HEK293 (cell line): ENCODE measurements around the gene INO80E.

Experiments
- FEZF1 ChIP-seq: fragments of 450-650 bp; formaldehyde crosslinking; IDR thresholded peaks from 2 replicates; pipeline ENCODE4 v1.5.1; 2016; ENCODE audit warnings: missing biosample characterization, missing genetic modification characterization
- GLI4 ChIP-seq: fragments of 450-650 bp; formaldehyde crosslinking; IDR thresholded peaks from 2 replicates; pipeline ENCODE4 v1.5.1; 2016; ENCODE audit warnings: missing biosample characterization, missing genetic modification characterization
- HOXD13 ChIP-seq: sonication (generic); formaldehyde crosslinking; IDR thresholded peaks from 2 replicates; pipeline ENCODE4 v1.8.0; 2022; ENCODE audit warnings: missing genetic modification reagents, borderline replicate concordance
- IKZF3 ChIP-seq: fragments of 450-650 bp; IDR thresholded peaks from 2 replicates; pipeline ENCODE4 v1.5.0; 2018; ENCODE audit warnings: missing biosample characterization, mild to moderate bottlenecking, missing genetic modification characterization, moderate library complexity
- OSR2 ChIP-seq: fragments of 450-650 bp; formaldehyde crosslinking; IDR thresholded peaks from 2 replicates; pipeline ENCODE4 v1.5.1; 2016; ENCODE audit warnings: missing biosample characterization, missing genetic modification characterization
- RBAK ChIP-seq: fragments of 450-650 bp; formaldehyde crosslinking; IDR thresholded peaks from 2 replicates; pipeline ENCODE4 v1.5.1; 2016; ENCODE audit warnings: missing biosample characterization, missing genetic modification characterization
- REPIN1 ChIP-seq: fragments of 450-650 bp; formaldehyde crosslinking; IDR thresholded peaks from 2 replicates; pipeline ENCODE4 v1.5.1; 2017; ENCODE audit warnings: missing biosample characterization, missing genetic modification characterization, low read depth
- SALL2 ChIP-seq: fragments of 450-650 bp; formaldehyde crosslinking; IDR thresholded peaks from 2 replicates; pipeline ENCODE4 v1.5.0; 2017; ENCODE audit warnings: missing biosample characterization, mild to moderate bottlenecking, missing genetic modification characterization, borderline replicate concordance
- YY1 ChIP-seq: fragments of 450-650 bp; formaldehyde crosslinking; IDR thresholded peaks from 2 replicates; pipeline ENCODE4 v1.5.1; 2018; ENCODE audit warnings: missing biosample characterization, missing genetic modification characterization
- ZBTB1 ChIP-seq: fragments of 450-650 bp; formaldehyde crosslinking; IDR thresholded peaks from 2 replicates; pipeline ENCODE4 v1.5.1; 2016; ENCODE audit warnings: missing biosample characterization, missing genetic modification characterization
- ZFP3 ChIP-seq: fragments of 450-650 bp; formaldehyde crosslinking; IDR thresholded peaks from 2 replicates; pipeline ENCODE4 v1.5.1; 2016; ENCODE audit warnings: low read depth, missing biosample characterization, missing genetic modification characterization
- ZFP41 ChIP-seq: fragments of 450-650 bp; formaldehyde crosslinking; IDR thresholded peaks from 2 replicates; pipeline ENCODE4 v1.5.1; 2016; ENCODE audit warnings: missing biosample characterization, missing genetic modification characterization, borderline replicate concordance
- ZNF169 ChIP-seq: fragments of 450-650 bp; formaldehyde crosslinking; IDR thresholded peaks from 2 replicates; pipeline ENCODE4 v1.5.1; 2016; ENCODE audit warnings: missing biosample characterization, missing genetic modification characterization
- ZNF174 ChIP-seq: fragments of 450-650 bp; formaldehyde crosslinking; IDR thresholded peaks from 2 replicates; pipeline ENCODE4 v1.5.0; 2017; ENCODE audit warnings: missing biosample characterization, mild to moderate bottlenecking, missing genetic modification characterization
- ZNF2 ChIP-seq: fragments of 450-650 bp; formaldehyde crosslinking; IDR thresholded peaks from 2 replicates; pipeline ENCODE4 v1.5.1; 2016; ENCODE audit warnings: missing biosample characterization, missing genetic modification characterization
- ZNF211 ChIP-seq: fragments of 450-650 bp; formaldehyde crosslinking; IDR thresholded peaks from 2 replicates; pipeline ENCODE4 v1.5.1; 2016; ENCODE audit warnings: low read depth, missing biosample characterization, missing genetic modification characterization
- ZNF223 ChIP-seq: fragments of 450-650 bp; formaldehyde crosslinking; IDR thresholded peaks from 2 replicates; pipeline ENCODE4 v1.5.1; 2016; ENCODE audit warnings: missing biosample characterization, missing genetic modification characterization
- ZNF239 ChIP-seq: fragments of 450-650 bp; formaldehyde crosslinking; IDR thresholded peaks from 2 replicates; pipeline ENCODE4 v1.5.1; 2016; ENCODE audit warnings: missing biosample characterization, missing genetic modification characterization
- ZNF274 ChIP-seq, 2 experiments: fragments of 200-500 bp in 1 of 2; fragments of 450-650 bp in 1 of 2; sonication (Bioruptor generic) in 1 of 2; formaldehyde crosslinking in 1 of 2; IDR thresholded peaks; 2 replicates each; pipeline versions ENCODE4 v1.5.1 to v1.6.1; 2014 to 2016; ENCODE audit warnings: borderline replicate concordance in 1 of 2, inconsistent platforms in 1 of 2, low read length in 1 of 2, missing biosample characterization in 1 of 2, missing genetic modification characterization in 1 of 2
- ZNF311 ChIP-seq: fragments of 450-650 bp; formaldehyde crosslinking; IDR thresholded peaks from 2 replicates; pipeline ENCODE4 v1.5.1; 2017; ENCODE audit warnings: missing biosample characterization, missing genetic modification characterization, borderline replicate concordance
- ZNF341 ChIP-seq: fragments of 450-650 bp; formaldehyde crosslinking; IDR thresholded peaks from 2 replicates; pipeline ENCODE4; 2016; ENCODE audit warnings: low read depth, missing biosample characterization, missing genetic modification characterization
- ZNF350 ChIP-seq: fragments of 450-650 bp; formaldehyde crosslinking; IDR thresholded peaks from 2 replicates; pipeline ENCODE4 v1.5.0; 2017; ENCODE audit warnings: missing biosample characterization, mild to moderate bottlenecking, missing genetic modification characterization
- ZNF394 ChIP-seq: fragments of 450-650 bp; formaldehyde crosslinking; IDR thresholded peaks from 2 replicates; pipeline ENCODE4 v1.5.1; 2016; ENCODE audit warnings: missing biosample characterization, missing genetic modification characterization, mild to moderate bottlenecking, moderate library complexity, borderline replicate concordance
- ZNF501 ChIP-seq: fragments of 450-650 bp; formaldehyde crosslinking; IDR thresholded peaks from 2 replicates; pipeline ENCODE4 v1.5.1; 2016; ENCODE audit warnings: missing biosample characterization, missing genetic modification characterization
- ZNF544 ChIP-seq: fragments of 450-650 bp; formaldehyde crosslinking; IDR thresholded peaks from 2 replicates; pipeline ENCODE4 v1.5.0; 2017; ENCODE audit warnings: missing biosample characterization, missing genetic modification characterization
- ZNF768 ChIP-seq: fragments of 450-650 bp; formaldehyde crosslinking; IDR thresholded peaks from 2 replicates; pipeline ENCODE4 v1.5.1; 2018; ENCODE audit warnings: missing biosample characterization, mild to moderate bottlenecking, missing genetic modification characterization
- ZNF777 ChIP-seq: fragments of 450-650 bp; formaldehyde crosslinking; IDR thresholded peaks from 2 replicates; pipeline ENCODE4 v1.5.1; 2017; ENCODE audit warnings: missing biosample characterization, missing genetic modification characterization, borderline replicate concordance
- ZNF791 ChIP-seq: fragments of 450-650 bp; formaldehyde crosslinking; IDR thresholded peaks from 2 replicates; pipeline ENCODE4 v1.5.1; 2016; ENCODE audit warnings: missing biosample characterization, missing genetic modification characterization
- ZNF843 ChIP-seq: fragments of 450-650 bp; formaldehyde crosslinking; IDR thresholded peaks from 2 replicates; pipeline ENCODE4 v1.5.1; 2016; ENCODE audit warnings: missing biosample characterization, missing genetic modification characterization
- ZSCAN23 ChIP-seq: fragments of 450-650 bp; formaldehyde crosslinking; IDR thresholded peaks from 2 replicates; pipeline ENCODE4 v1.5.1; 2016; ENCODE audit warnings: missing biosample characterization, missing genetic modification characterization
- ZSCAN30 ChIP-seq: fragments of 450-650 bp; IDR thresholded peaks from 2 replicates; pipeline ENCODE4 v1.5.1; 2018; ENCODE audit warnings: missing biosample characterization, mild to moderate bottlenecking, missing genetic modification characterization, moderate library complexity
- TF ChIP-seq, protein P1 (sequence below): fragments of 450-650 bp; formaldehyde crosslinking; IDR thresholded peaks from 2 replicates; pipeline ENCODE4 v1.5.1; 2016; ENCODE audit warnings: missing biosample characterization, missing genetic modification characterization
- TF ChIP-seq, protein P2 (sequence below): fragments of 450-650 bp; formaldehyde crosslinking; IDR thresholded peaks from 2 replicates; pipeline ENCODE4 v1.5.1; 2017; ENCODE audit warnings: missing biosample characterization, missing genetic modification characterization
- TF ChIP-seq, protein P3 (sequence below): fragments of 450-650 bp; formaldehyde crosslinking; IDR thresholded peaks from 2 replicates; pipeline ENCODE4 v1.5.1; 2016; ENCODE audit warnings: missing biosample characterization, missing genetic modification characterization
- TF ChIP-seq, protein P4 (sequence below): IDR thresholded peaks from 2 replicates; pipeline ENCODE4 v1.6.1; 2011; ENCODE audit warnings: mild to moderate bottlenecking, low read depth, low read length, borderline replicate concordance

Gene INO80E

DNA sequence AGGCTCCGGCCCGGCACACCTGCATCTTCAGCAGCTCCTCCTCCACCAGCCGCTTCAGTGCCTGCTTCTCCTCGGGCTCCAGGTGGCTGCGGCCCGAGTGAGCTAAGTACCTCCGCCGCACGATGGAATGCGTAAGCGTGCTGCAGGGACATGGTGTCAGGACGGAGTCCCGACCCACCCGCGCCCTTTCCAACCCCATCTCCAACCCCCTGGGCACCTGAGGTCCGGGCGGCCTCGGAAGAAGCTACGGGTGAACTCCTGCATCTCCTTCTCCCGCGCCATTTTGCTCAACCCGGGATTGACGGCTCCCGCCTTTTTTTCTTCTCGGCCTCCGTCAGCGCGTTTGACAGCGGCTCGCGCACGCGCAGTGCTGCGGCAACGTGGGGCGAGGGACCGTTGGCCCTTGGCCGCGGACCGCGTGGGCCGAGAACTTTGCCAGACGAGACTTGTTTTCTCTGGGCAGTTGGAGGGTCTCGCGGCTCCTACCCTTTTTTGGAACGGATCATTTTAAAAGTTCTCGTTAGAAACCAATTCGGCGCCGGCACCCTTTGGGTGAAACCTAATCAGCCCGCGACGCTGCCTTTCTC is 624 bp upstream of the INO80E start, which contains the start of gene HIRIP3 (continued):
- no peak for TF ChIP-seq RBAK
- peak; percentile 8; the same call in 1 of the 2 replicates for TF ChIP-seq ZBTB1 (tag by site-specific recombination)
- peak; percentile 77; the same call in 1 of the 2 replicates for TF ChIP-seq YY1 (tag by site-specific recombination)
- no peak for TF ChIP-seq ZNF223 (tag by site-specific recombination)
- no peak for TF ChIP-seq ZNF274 (IDR thresholded peaks at IDR 0.05; ENCODE audit: low read length)
- TF ChIP-seq ZNF274 (tag by site-specific recombination; IDR thresholded peaks at IDR 0.05; ENCODE audit: borderline replicate concordance), result no peak
- no peak for TF ChIP-seq ZFP41 (tag by site-specific recombination)
- no peak for TF ChIP-seq ZNF211 (tag by site-specific recombination)
- TF ChIP-seq ZNF843 (tag by site-specific recombination), result peak; percentile 64; the same call in 1 of the 2 replicates
- TF ChIP-seq, protein P1, sequence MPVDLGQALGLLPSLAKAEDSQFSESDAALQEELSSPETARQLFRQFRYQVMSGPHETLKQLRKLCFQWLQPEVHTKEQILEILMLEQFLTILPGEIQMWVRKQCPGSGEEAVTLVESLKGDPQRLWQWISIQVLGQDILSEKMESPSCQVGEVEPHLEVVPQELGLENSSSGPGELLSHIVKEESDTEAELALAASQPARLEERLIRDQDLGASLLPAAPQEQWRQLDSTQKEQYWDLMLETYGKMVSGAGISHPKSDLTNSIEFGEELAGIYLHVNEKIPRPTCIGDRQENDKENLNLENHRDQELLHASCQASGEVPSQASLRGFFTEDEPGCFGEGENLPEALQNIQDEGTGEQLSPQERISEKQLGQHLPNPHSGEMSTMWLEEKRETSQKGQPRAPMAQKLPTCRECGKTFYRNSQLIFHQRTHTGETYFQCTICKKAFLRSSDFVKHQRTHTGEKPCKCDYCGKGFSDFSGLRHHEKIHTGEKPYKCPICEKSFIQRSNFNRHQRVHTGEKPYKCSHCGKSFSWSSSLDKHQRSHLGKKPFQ, result peak; percentile 9; the same call in 1 of the 2 replicates
- peak; percentile 75 for TF ChIP-seq ZNF239 (tag by site-specific recombination)
- TF ChIP-seq GLI4 (tag by site-specific recombination), result peak; percentile 68; the same call in 1 of the 2 replicates
- no peak; the same call in 1 of the 2 replicates for TF ChIP-seq ZNF768 (tag by site-specific recombination)
- no peak for TF ChIP-seq ZNF777 (tag by site-specific recombination)
- TF ChIP-seq, protein P2, sequence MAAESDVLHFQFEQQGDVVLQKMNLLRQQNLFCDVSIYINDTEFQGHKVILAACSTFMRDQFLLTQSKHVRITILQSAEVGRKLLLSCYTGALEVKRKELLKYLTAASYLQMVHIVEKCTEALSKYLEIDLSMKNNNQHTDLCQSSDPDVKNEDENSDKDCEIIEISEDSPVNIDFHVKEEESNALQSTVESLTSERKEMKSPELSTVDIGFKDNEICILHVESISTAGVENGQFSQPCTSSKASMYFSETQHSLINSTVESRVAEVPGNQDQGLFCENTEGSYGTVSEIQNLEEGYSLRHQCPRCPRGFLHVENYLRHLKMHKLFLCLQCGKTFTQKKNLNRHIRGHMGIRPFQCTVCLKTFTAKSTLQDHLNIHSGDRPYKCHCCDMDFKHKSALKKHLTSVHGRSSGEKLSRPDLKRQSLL (tag by site-specific recombination), result peak; percentile 33; the same call in 1 of the 2 replicates
- no peak for TF ChIP-seq ZNF341 (tag by site-specific recombination)
- peak; percentile 96 for TF ChIP-seq ZNF2 (tag by site-specific recombination)
- no peak for TF ChIP-seq SALL2
- no peak for TF ChIP-seq ZNF544 (tag by site-specific recombination)
- TF ChIP-seq ZNF791 (tag by site-specific recombination), result no peak
- 0 out of 2 replicates have a peak, but pooled peaks have one; percentile 51 for TF ChIP-seq REPIN1 (tag by site-specific recombination)
- TF ChIP-seq ZNF501 (tag by site-specific recombination), result peak; percentile 91
- no peak for TF ChIP-seq ZNF311
- 0 out of 2 replicates have a peak, but pooled peaks have one; percentile 9 for TF ChIP-seq FEZF1 (tag by site-specific recombination)
- no peak; the same call in 1 of the 2 replicates for TF ChIP-seq OSR2 (tag by site-specific recombination)
- TF ChIP-seq ZNF394, result peak; percentile 100
- TF ChIP-seq, protein P3, sequence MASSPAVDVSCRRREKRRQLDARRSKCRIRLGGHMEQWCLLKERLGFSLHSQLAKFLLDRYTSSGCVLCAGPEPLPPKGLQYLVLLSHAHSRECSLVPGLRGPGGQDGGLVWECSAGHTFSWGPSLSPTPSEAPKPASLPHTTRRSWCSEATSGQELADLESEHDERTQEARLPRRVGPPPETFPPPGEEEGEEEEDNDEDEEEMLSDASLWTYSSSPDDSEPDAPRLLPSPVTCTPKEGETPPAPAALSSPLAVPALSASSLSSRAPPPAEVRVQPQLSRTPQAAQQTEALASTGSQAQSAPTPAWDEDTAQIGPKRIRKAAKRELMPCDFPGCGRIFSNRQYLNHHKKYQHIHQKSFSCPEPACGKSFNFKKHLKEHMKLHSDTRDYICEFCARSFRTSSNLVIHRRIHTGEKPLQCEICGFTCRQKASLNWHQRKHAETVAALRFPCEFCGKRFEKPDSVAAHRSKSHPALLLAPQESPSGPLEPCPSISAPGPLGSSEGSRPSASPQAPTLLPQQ (tag by site-specific recombination), result peak; percentile 89
- peak; percentile 91; the same call in 1 of the 2 replicates for TF ChIP-seq ZSCAN23
- no peak; the same call in 1 of the 2 replicates for TF ChIP-seq IKZF3 (tag by site-specific recombination)
- TF ChIP-seq, protein P4, sequence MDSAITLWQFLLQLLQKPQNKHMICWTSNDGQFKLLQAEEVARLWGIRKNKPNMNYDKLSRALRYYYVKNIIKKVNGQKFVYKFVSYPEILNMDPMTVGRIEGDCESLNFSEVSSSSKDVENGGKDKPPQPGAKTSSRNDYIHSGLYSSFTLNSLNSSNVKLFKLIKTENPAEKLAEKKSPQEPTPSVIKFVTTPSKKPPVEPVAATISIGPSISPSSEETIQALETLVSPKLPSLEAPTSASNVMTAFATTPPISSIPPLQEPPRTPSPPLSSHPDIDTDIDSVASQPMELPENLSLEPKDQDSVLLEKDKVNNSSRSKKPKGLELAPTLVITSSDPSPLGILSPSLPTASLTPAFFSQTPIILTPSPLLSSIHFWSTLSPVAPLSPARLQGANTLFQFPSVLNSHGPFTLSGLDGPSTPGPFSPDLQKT, result no peak
- TF ChIP-seq ZFP3, result no peak
- no peak for TF ChIP-seq ZNF350
- no peak for TF ChIP-seq ZNF169 (tag by site-specific recombination)
- no peak for TF ChIP-seq ZNF174 (tag by site-specific recombination)
- TF ChIP-seq HOXD13, result no peak
- no peak; the same call in 1 of the 2 replicates for TF ChIP-seq ZSCAN30 (tag by site-specific recombination)
